Measurements from ENCODE around the gene SSR4. TPM values are rescaled to one million over a fixed set of nuclear protein-coding genes. Genes with fewer than 3 reads are reported as not detected.

SSR4 gene
- polyA plus RNA-seq, 1 experiment: 598 TPM

DNA sequence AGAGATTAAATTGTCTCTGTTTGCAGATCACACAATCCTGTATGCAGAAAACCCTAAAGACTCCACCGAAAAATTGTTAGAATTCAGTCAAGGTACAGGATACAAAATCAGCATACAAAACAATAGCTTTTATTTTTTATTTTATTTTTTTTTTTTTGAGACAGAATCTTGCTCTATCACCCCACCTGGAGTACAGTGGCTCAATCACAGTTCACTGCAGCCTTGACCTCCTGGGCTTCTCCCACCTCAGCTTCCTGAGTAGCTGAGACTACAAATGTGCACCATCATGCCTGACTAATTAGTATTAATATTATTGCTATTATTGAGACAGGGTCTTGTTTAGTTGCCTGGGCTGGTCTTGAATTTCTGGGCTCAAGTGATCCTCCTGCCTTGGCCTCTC is 39.3 kb upstream of the SSR4 start:
- POLR2A ChIA-PET: no interaction called here
- no peak for DNase-seq (ENCODE audit: low read depth)
- Histone ChIP-seq H3K27me3 (ENCODE audit: control insufficient read depth, insufficient read depth, low read length) (no peaks in the 10 kb centered on the region), H3K36me3 (ENCODE audit: control insufficient read depth, insufficient read depth, low read length) (no peaks in the 10 kb centered on the region), H3K4me3 (ENCODE audit: low read depth, low read length) (no peak overlapping the region)
- CTCF ChIA-PET: no interaction called here
- TF ChIP-seq, protein P1, sequence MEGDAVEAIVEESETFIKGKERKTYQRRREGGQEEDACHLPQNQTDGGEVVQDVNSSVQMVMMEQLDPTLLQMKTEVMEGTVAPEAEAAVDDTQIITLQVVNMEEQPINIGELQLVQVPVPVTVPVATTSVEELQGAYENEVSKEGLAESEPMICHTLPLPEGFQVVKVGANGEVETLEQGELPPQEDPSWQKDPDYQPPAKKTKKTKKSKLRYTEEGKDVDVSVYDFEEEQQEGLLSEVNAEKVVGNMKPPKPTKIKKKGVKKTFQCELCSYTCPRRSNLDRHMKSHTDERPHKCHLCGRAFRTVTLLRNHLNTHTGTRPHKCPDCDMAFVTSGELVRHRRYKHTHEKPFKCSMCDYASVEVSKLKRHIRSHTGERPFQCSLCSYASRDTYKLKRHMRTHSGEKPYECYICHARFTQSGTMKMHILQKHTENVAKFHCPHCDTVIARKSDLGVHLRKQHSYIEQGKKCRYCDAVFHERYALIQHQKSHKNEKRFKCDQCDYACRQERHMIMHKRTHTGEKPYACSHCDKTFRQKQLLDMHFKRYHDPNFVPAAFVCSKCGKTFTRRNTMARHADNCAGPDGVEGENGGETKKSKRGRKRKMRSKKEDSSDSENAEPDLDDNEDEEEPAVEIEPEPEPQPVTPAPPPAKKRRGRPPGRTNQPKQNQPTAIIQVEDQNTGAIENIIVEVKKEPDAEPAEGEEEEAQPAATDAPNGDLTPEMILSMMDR (IDR thresholded peaks at IDR 0.05; ENCODE audit: insufficient read depth, low read depth, low read length): no peak

DNA sequence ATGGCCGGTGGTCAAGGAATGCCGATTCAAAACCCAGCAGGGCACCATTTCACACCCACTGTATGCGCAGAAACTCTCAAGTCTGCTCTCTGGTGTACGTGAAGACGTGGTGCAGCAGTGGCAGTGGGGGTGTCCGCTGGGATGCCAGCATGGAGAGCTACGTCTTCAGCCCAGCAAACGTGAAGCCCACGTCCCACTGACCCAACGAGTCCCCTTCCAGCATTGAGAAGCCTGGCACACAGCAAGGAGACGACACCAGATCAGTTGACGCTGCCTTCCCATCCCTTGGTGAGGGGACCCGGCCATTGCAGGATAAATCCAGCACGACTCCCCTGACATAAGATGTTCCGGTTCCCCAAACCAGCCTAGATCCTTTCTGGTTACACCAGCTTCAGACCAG is 32.6 kb upstream of the SSR4 start:
- no peaks in the 10 kb centered on the region for H3K27me3 ChIP-seq (ENCODE audit: control insufficient read depth, insufficient read depth, low read length)
- no peaks in the 10 kb centered on the region for H3K36me3 ChIP-seq (ENCODE audit: control insufficient read depth, insufficient read depth, low read length)
- H3K4me3 ChIP-seq (ENCODE audit: low read depth, low read length): no peak overlapping the region
- TF ChIP-seq, protein P1 (IDR thresholded peaks at IDR 0.05; ENCODE audit: insufficient read depth, low read depth, low read length): no peak
- ChIA-PET CTCF (interaction anchor here (1.9 to 3.3 kb wide), 2 partner anchors 183 to 186 kb away, joined by 9 to 19 read pairs; partner anchors contain the start of gene RENBP), POLR2A (no interaction called here)
- DNase-seq (ENCODE audit: low read depth): no peak

DNA sequence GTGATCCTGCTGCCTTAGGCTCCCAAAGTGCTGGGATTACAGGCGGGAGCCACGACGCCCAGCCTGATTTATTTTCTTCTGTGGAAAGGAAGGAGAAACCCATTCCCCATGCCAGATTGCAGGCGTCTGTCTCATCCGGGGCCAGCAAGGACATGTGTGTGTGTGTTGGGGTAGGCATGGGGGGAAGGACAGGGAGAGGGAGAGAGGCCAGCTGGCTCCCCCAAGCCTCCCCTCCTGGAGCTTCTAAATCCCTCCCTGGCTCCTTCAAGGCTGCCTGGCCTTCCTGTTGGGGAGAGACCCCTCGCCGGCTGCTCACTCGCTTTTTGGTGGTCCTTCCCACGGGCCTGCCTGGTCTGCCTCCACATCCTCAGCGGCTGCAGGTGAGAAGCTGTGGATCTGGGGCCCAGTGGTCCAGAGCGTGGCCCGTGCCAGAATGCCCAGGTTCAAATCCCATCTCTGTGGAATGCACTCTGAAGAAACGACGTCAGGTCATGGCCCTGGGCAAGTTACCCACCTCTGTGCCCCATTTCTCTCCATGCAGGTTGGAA is 31.8 kb upstream of the SSR4 start:
- DNase-seq (ENCODE audit: low read depth): no peak

GRCh38 chrX:153763298-153763932 is 31.1 kb upstream of the SSR4 start:
- ChIA-PET CTCF (interaction anchor here (1.0 to 3.3 kb wide), 11 partner anchors 10 to 186 kb away, joined by 3 to 19 read pairs (median 5); partner anchors contain the start of genes RENBP and SRPK3), POLR2A (no interaction called here)
- Histone ChIP-seq H3K4me3 (ENCODE audit: low read depth, low read length) (no peak overlapping the region), H3K27me3 (ENCODE audit: control insufficient read depth, insufficient read depth, low read length) (no peaks in the 10 kb centered on the region), H3K36me3 (ENCODE audit: control insufficient read depth, insufficient read depth, low read length) (no peaks in the 10 kb centered on the region)
- TF ChIP-seq, protein P1 (IDR thresholded peaks at IDR 0.05; ENCODE audit: insufficient read depth, low read depth, low read length): no peak
- DNase-seq (ENCODE audit: low read depth): no peak

More for the DNA sequence above, 31.8 kb upstream of the SSR4 start:
- Histone ChIP-seq H3K36me3 (ENCODE audit: control insufficient read depth, insufficient read depth, low read length) (no peaks in the 10 kb centered on the region), H3K4me3 (ENCODE audit: low read depth, low read length) (no peak overlapping the region), H3K27me3 (ENCODE audit: control insufficient read depth, insufficient read depth, low read length) (no peaks in the 10 kb centered on the region)
- ChIA-PET POLR2A (no interaction called here), CTCF (interaction anchor here (1.0 to 3.3 kb wide), 6 partner anchors 9 to 187 kb away, joined by 4 to 19 read pairs (median 7); partner anchors contain the start of gene RENBP)
- TF ChIP-seq, protein P1 (IDR thresholded peaks at IDR 0.05; ENCODE audit: insufficient read depth, low read depth, low read length): no peak

DNA sequence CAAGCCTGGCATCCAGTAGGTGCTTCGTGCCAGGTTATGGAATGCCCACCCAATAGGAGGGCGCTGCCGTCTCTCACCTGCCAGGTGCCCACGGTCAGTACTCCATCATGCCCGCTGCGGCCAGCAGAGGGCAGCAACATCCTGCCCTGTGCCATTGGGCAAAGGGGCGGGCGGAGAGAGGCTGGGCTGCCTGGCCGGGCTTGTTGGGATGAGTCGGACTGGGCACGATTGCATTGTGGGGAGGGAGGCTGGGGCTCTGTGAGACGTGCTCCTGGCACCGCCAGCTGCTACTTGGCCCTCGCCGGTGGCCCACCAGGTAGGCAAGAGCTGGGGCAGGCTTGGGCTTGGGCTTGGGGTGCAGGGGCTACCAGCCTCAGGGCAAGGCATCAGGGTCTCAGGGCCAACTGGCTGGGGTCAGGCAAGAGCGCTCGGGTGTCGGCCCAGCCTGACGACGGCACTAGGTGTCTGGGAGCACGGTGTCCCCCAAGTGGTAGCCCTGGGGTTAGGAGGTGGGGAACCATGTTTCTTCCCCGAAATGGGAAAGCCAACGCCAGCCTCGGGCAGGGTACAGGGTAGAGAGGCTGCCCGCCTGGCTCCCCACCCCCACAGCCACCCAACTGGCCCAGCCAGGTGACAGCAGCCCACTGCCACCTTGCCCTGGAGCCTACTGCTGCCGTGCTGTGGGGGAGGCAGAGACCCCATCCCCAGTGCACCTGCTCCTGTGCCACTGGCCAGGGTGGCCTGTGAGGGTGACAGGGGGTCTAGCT is 30.3 kb upstream of the SSR4 start, which contains the start of gene PLXNB3:
Gene PLXNB3, plus strand, starts transcription at position 261 of the 767 bp plus-strand sequence. CDS start 1,287 bp downstream, outside the sequence.
- H3K36me3 ChIP-seq (ENCODE audit: control insufficient read depth, insufficient read depth, low read length): no peaks in the 10 kb centered on the region

More for the DNA sequence above, 30.3 kb upstream of the SSR4 start, which contains the start of gene PLXNB3:
- DNase-seq (ENCODE audit: low read depth): peak; percentile 4
- ChIA-PET CTCF (interaction anchor here (0.6 to 3.3 kb wide), 14 partner anchors 10 to 186 kb away, joined by 3 to 19 read pairs (median 4); partner anchors contain the start of genes RENBP and SRPK3), POLR2A (no interaction called here)
- Histone ChIP-seq H3K27me3 (ENCODE audit: control insufficient read depth, insufficient read depth, low read length) (no peaks in the 10 kb centered on the region), H3K4me3 (ENCODE audit: low read depth, low read length) (peak within 1 kb of the TSS; percentile 33)
- TF ChIP-seq, protein P1 (IDR thresholded peaks at IDR 0.05; ENCODE audit: insufficient read depth, low read depth, low read length): peak; percentile 79

All from BJ (cell line).